Common myeloid progenitor, CD34-positive (primary cell): ENCODE measurements around the gene CHRD.
A peak's percentile ranks its signal among the peaks of the same experiment; 100 is the strongest.

Source experiments
- CTCF ChIA-PET: fragments of 350-600 bp; sonication (Branson Sonifier 250); formaldehyde crosslinking; loops from one replicate; lab custom pipeline; 2021; ENCODE audit warnings: antibody characterized with exemption; lab: Charles Lee
- POLR2A ChIA-PET: fragments of 350-600 bp; sonication (Branson Sonifier 250); formaldehyde crosslinking; loops from one replicate; lab custom pipeline; 2021; ENCODE audit warnings: antibody characterized with exemption; lab: Charles Lee
- DNase-seq, 3 donors: peaks; one replicate each; pipeline versions ENCODE4 v3.0.0 to v3.0.0-alpha.2; 2013
- H3K27ac ChIP-seq, 2 experiments: 1 replicate in 1 of 2; 2 replicates in 1 of 2; pipeline ENCODE4 v1.7.0; 2013; ENCODE audit warnings: inconsistent platforms in 2 of 2, low read length in 2 of 2, mild to moderate bottlenecking in 2 of 2, low read depth in 1 of 2, moderate library complexity in 1 of 2; ENCODE audit not compliant: severe bottlenecking in 2 of 2, insufficient read depth in 1 of 2, poor library complexity in 1 of 2
- H3K27me3 ChIP-seq, 5 experiments: replicated peaks in 2 of 5; 1 replicate in 3 of 5; 2 replicates in 2 of 5; pipeline versions ENCODE4 v1.6.1 to v1.7.0; 2013; ENCODE audit warnings: low read length in 4 of 5, mild to moderate bottlenecking in 2 of 5, moderate library complexity in 2 of 5, inconsistent platforms in 1 of 5; ENCODE audit not compliant: insufficient read depth in 5 of 5, control insufficient read depth in 4 of 5
- H3K36me3 ChIP-seq, 4 experiments: 1 replicate in 2 of 4; 2 replicates in 2 of 4; pipeline versions ENCODE4 v1.6.1 to v1.7.0; 2013; ENCODE audit warnings: low read length in 3 of 4, control low read depth in 1 of 4, mild to moderate bottlenecking in 1 of 4; ENCODE audit not compliant: control insufficient read depth in 4 of 4, insufficient read depth in 4 of 4
- H3K4me1 ChIP-seq, 4 experiments: 1 replicate in 3 of 4; 2 replicates in 1 of 4; pipeline versions ENCODE4 v1.6.1 to v1.7.1; 2013; ENCODE audit warnings: low read length in 3 of 4, mild to moderate bottlenecking in 3 of 4, control low read depth in 1 of 4, inconsistent platforms in 1 of 4, moderate library complexity in 1 of 4; ENCODE audit not compliant: control insufficient read depth in 4 of 4, insufficient read depth in 4 of 4; ENCODE audit errors: control extremely low read depth in 1 of 4
- H3K4me3 ChIP-seq, 7 experiments: 1 replicate in 4 of 7; 2 replicates in 3 of 7; pipeline versions ENCODE4 v1.5.1 to v1.7.0; 2013; ENCODE audit warnings: mild to moderate bottlenecking in 7 of 7, low read length in 6 of 7, moderate library complexity in 6 of 7, inconsistent platforms in 2 of 7, low read depth in 2 of 7, control low read depth in 1 of 7; ENCODE audit not compliant: insufficient read depth in 4 of 7, control insufficient read depth in 1 of 7; ENCODE audit errors: extremely low read depth in 1 of 7
- H3K9me3 ChIP-seq, 5 experiments: 1 replicate in 4 of 5; 2 replicates in 1 of 5; pipeline versions ENCODE4 v1.6.1 to v1.7.1; 2013; ENCODE audit warnings: low read length in 4 of 5, mild to moderate bottlenecking in 2 of 5, inconsistent platforms in 1 of 5, low read depth in 1 of 5, moderate library complexity in 1 of 5; ENCODE audit not compliant: control insufficient read depth in 4 of 5, insufficient read depth in 2 of 5; ENCODE audit errors: control extremely low read depth in 1 of 5
- WGBS: methylation state at CpG from one replicate; pipeline ENCODE4 v1.1.5; 2013; ENCODE audit not compliant: insufficient coverage; 5-methylcytosine and 5-hydroxymethylcytosine counted together

Gene CHRD

DNA sequence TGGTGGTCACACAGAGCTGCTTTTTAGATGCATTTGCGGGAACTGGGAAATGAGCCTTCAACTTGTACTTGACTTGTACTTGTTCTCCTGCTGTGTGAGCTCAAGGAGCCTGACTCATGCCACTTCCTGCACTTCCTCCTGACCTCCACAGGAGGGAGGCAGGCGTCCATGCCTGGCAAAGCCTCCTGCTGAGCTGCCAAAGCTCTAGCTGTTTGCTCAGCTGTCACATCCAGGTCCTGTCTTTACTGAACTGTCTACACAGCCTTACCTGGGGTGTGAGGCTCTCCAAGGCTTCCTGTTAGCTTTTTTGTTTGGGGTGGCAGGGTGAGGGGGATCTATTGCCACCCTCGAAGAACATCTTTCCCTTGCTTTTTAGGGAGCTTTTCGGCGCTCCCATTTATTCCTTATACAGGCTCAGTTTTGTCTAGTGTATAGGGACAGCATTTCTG is 8.3 kb upstream of the CHRD start:
- H3K27ac ChIP-seq: no peak overlapping the region
- ChIA-PET CTCF (interaction anchor here (0.6 to 15.3 kb wide), 51 partner anchors 8 to 406 kb away, joined by 3 to 368 read pairs (median 4); partner anchors contain the start of genes CLCN2, FAM131A and POLR2H), POLR2A (interaction anchor here (0.9 to 1.0 kb wide), 2 partner anchors 95 to 142 kb away, joined by 3 read pairs; no protein-coding TSS in a partner anchor)
- no peaks in the 10 kb centered on the region for H3K9me3 ChIP-seq
- no peak overlapping the region for H3K4me3 ChIP-seq
- H3K4me1 ChIP-seq: peaks cover 0 to 8% (median 2%) of the 10 kb centered on the region in 4 experiments
- WGBS: 0% methylated on average over 2 of the region's 5 CpGs
- peak; percentile 82 to 93 (median 89) for DNase-seq
- peaks cover 0 to 5% (median 0%) of the 10 kb centered on the region in 5 experiments for H3K27me3 ChIP-seq
- H3K36me3 ChIP-seq: peaks cover 4 to 25% (median 20%) of the 10 kb centered on the region in 4 experiments

GRCh38 chr3:184372296-184372821 is 7.5 kb upstream of the CHRD start:
- 81% methylated on average over 8 of the region's 8 CpGs for WGBS

GRCh38 chr3:184372911-184373310 is 6.9 kb upstream of the CHRD start:
- no peak overlapping the region for H3K4me3 ChIP-seq
- H3K4me1 ChIP-seq: peaks cover 0 to 17% (median 8%) of the 10 kb centered on the region in 4 experiments
- ChIA-PET CTCF (interaction anchor here (0.7 to 15.3 kb wide), 20 partner anchors 9 to 184 kb away, joined by 3 to 368 read pairs (median 8); partner anchors contain the start of gene FAM131A), POLR2A (no interaction called here)
- H3K27ac ChIP-seq: no peak overlapping the region
- 100% methylated on average over 5 of the region's 5 CpGs for WGBS
- H3K36me3 ChIP-seq: peaks cover under 1 to 15% (median 13%) of the 10 kb centered on the region in 4 experiments
- DNase-seq: no peak
- H3K9me3 ChIP-seq: no peaks in the 10 kb centered on the region
- H3K27me3 ChIP-seq: peaks cover 0 to 9% (median 0%) of the 10 kb centered on the region in 5 experiments

More at GRCh38 chr3:184372296-184372821, 7.5 kb upstream of the CHRD start:
- H3K27ac ChIP-seq: no peak overlapping the region
- H3K36me3 ChIP-seq: peaks cover 3 to 19% (median 15%) of the 10 kb centered on the region in 4 experiments
- peaks cover 0 to 5% (median 0%) of the 10 kb centered on the region in 5 experiments for H3K27me3 ChIP-seq
- DNase-seq: no peak
- H3K4me1 ChIP-seq: peaks cover 0 to 11% (median 4%) of the 10 kb centered on the region in 4 experiments
- ChIA-PET CTCF (interaction anchor here (0.6 to 15.3 kb wide), 38 partner anchors 9 to 406 kb away, joined by 3 to 368 read pairs (median 6); partner anchors contain the start of gene FAM131A), POLR2A (no interaction called here)
- H3K4me3 ChIP-seq: no peak overlapping the region
- H3K9me3 ChIP-seq: no peaks in the 10 kb centered on the region

GRCh38 chr3:184373422-184373821 is 6.4 kb upstream of the CHRD start:
- no peak for DNase-seq
- Histone ChIP-seq H3K4me1 (peaks cover 0 to 17% (median 8%) of the 10 kb centered on the region in 4 experiments), H3K9me3 (no peaks in the 10 kb centered on the region), H3K36me3 (peaks cover 0 to 10% (median 8%) of the 10 kb centered on the region in 4 experiments), H3K4me3 (no peak overlapping the region), H3K27me3 (peaks cover 0 to 14% (median 4%) of the 10 kb centered on the region in 5 experiments), H3K27ac (no peak overlapping the region)
- 97% methylated on average over 6 of the region's 6 CpGs for WGBS
- ChIA-PET CTCF (interaction anchor here (0.7 to 15.3 kb wide), 17 partner anchors 8 to 183 kb away, joined by 3 to 368 read pairs (median 9); no protein-coding TSS in a partner anchor), POLR2A (no interaction called here)

DNA sequence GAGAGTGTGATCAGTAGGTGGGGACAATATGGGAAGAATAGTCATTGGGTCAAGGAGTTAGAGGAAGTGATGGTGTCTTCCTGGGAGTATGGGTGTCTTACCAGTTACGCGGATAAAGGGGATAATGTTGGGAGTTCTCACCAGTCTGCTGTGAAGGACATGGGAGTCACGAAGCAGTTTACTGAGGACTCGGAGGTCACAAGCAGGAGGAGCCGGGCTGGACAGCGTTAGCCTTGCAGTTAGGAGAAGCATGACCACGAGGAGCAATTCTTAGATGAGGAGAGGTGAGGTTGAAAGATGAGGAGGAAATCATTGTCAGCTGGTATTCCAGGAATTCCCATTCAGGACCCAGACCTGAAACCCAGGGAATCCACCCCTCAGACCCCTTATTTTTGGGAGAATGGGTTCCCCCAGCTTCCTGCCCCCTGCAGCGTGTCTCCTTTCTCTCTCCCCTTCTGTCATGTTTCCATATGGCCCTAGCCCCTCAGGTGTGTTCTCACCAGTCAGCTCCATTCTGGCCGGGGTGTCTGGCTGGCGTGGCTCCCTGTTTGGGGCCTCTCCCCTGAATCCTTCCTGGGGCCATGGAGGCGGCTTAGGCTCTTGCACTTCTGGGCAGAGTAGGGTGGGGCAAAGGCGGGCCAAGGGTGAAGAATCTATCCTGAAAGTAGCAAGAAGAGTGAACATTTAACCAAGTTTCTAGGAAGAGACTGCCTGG is 4.0 kb upstream of the CHRD start:
- WGBS: 95% methylated on average over 11 of the region's 12 CpGs
- Histone ChIP-seq H3K27ac (no peak overlapping the region), H3K4me3 (no peak overlapping the region), H3K4me1 (peaks cover 2 to 25% (median 15%) of the 10 kb centered on the region in 4 experiments), H3K27me3 (peaks cover 0 to 31% (median 13%) of the 10 kb centered on the region in 5 experiments), H3K9me3 (no peaks in the 10 kb centered on the region), H3K36me3 (no peaks in the 10 kb centered on the region)
- ChIA-PET POLR2A (no interaction called here), CTCF (interaction anchor here (0.9 to 15.3 kb wide), 14 partner anchors 11 to 401 kb away, joined by 3 to 368 read pairs (median 5); no protein-coding TSS in a partner anchor)
- DNase-seq: no peak

GRCh38 chr3:184377374-184377773 is 2.5 kb upstream of the CHRD start:
- Histone ChIP-seq H3K4me1 (peaks cover 2 to 27% (median 21%) of the 10 kb centered on the region in 4 experiments), H3K9me3 (no peaks in the 10 kb centered on the region), H3K27ac (no peak overlapping the region), H3K27me3 (peaks cover 0 to 44% (median 22%) of the 10 kb centered on the region in 5 experiments), H3K4me3 (no peak overlapping the region), H3K36me3 (no peaks in the 10 kb centered on the region)
- DNase-seq: no peak
- WGBS: 59% methylated on average over 5 of the region's 5 CpGs
- CTCF ChIA-PET: interaction anchor here (1.3 to 15.3 kb wide), 6 partner anchors 9 to 164 kb away, joined by 4 to 368 read pairs (median 8); no protein-coding TSS in a partner anchor
- POLR2A ChIA-PET: interaction anchor here (0.7 kb wide), 1 partner anchor 135 kb away, joined by 3 read pairs; no protein-coding TSS in a partner anchor
